ENCODE results near the gene MLF2.

The MLF2 gene

DNA sequence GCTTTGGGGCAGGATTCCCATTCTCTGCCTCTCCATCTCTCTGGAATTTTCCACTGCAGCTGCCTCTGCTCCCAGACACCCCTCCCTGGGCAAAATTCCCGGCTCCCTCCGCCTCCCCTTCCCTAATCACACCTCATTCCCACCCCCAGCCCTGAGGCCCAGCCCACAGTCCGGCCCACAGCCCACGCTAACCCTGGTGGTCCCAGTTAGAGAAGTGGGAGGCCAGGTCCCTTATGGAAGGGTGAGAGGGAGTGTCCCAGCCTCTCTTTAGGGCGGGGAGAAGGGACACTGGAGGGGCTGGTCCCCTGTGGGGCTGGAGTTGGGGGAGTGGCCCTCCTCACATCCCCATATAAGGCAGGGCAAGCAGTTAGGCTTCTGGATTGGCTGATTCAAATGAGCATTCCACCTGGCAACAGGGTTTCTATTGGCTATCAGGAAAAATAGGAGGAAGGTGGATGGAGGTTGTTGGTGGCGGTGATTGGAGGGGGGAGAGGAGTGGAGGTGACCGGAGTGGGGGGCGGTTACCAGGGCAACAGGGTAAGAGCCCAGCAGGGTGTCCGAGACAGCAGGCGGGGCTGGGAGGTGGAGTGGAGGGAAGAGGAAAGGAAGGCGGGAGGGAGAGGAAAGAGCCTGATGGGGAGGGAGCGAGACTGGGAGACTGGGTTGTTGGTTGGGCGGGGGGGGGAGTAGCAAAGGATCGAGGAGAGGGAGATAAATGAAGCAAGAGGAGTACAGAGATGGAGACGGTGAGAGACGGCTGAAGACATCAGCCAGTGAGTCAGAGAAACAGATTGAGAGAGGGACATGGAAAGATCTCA is 11.3 kb upstream of the MLF2 start:
- no peaks in the 10 kb centered on the region for H3K27me3 Mint-ChIP-seq (ENCODE audit: low read depth, poor library complexity)
- H3K9me3 Mint-ChIP-seq = no peaks in the 10 kb centered on the region
- no peaks in the 10 kb centered on the region for H3K36me3 Mint-ChIP-seq (ENCODE audit: low read depth)
- H3K4me1 Mint-ChIP-seq = peaks cover 76% of the 10 kb centered on the region
- no peak for TF ChIP-seq CTCF (IDR thresholded peaks at IDR 0.05)
- peak overlapping the region; percentile 99 for H3K27ac Mint-ChIP-seq
- peak overlapping the region; percentile 82 for H3K4me3 Mint-ChIP-seq
- peak; percentile 94 for DNase-seq

- no peaks in the 10 kb centered on the region for H3K9me3 Mint-ChIP-seq
- no peaks in the 10 kb centered on the region for H3K36me3 Mint-ChIP-seq (ENCODE audit: low read depth)
- peaks cover 76% of the 10 kb centered on the region for H3K4me1 Mint-ChIP-seq
- no peak for TF ChIP-seq CTCF (IDR thresholded peaks at IDR 0.05)
- no peak for DNase-seq
- peaks cover 2% of the 10 kb centered on the region for H3K27me3 Mint-ChIP-seq (ENCODE audit: low read depth, poor library complexity)
- peak overlapping the region; percentile 99 for H3K27ac Mint-ChIP-seq
- peak overlapping the region; percentile 82 for H3K4me3 Mint-ChIP-seq
These were observed 10.4 kb upstream of the MLF2 start for GRCh38 chr12:6763380-6763779.

DNA sequence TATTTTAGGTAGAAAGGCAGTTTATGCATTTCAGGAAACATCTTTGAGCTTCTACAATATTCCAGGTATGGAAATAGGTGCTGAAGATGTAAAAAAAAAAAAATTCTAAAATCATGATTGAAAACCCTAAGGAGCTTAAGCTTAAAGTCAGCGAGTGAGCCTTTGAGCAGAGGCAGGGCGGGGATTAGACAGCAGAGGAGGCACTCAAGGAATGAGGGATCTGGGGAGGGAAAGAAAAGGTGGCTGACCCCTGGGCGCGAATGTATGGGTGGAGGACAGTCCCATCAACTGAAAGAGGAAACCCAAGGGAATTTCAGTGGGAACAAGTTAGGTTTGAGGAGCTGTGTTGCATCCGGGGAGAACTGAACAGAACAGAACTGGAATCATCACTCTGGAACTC is 6.8 kb upstream of the MLF2 start:
- no peak for TF ChIP-seq CTCF (IDR thresholded peaks at IDR 0.05)
- Mint-ChIP-seq H3K27me3 (ENCODE audit: low read depth, poor library complexity) (peaks cover 9% of the 10 kb centered on the region), H3K4me3 (no peak overlapping the region), H3K27ac (peak overlapping the region; percentile 13), H3K9me3 (no peaks in the 10 kb centered on the region), H3K4me1 (peaks cover 81% of the 10 kb centered on the region), H3K36me3 (ENCODE audit: low read depth) (no peaks in the 10 kb centered on the region)
- DNase-seq = no peak

DNA sequence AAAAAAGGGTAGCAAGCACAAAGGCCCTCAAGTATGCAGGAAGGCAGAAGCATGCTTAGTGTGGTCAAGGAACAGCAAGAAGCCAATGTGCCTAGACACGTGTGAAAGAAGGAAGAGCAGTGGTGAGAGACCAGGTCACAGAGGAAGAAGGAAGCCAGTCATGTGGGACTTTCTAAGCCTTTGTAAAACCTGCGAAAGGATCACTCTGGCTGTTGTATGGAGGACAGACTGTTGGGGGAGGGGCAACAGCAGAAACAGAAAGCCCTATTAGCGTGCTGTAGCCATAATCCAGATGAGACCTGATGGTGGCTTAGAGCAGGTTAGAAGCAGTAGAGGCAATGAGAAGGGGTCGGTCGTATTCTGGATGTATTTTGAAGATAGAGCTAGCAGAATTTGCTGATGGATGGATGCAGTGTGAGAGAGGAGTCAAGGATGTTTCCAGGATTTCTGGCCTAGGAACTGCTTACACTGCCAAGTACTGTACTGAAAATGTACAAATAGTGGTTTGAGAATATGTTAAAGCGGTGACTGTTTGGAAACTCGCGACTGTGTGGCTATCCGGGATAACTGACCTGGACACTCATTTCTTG is 5.7 kb upstream of the MLF2 start:
- no peak overlapping the region for H3K4me3 Mint-ChIP-seq
- H3K4me1 Mint-ChIP-seq = peaks cover 81% of the 10 kb centered on the region
- TF ChIP-seq CTCF (IDR thresholded peaks at IDR 0.05) = no peak
- DNase-seq = no peak
- no peaks in the 10 kb centered on the region for H3K36me3 Mint-ChIP-seq (ENCODE audit: low read depth)
- peak overlapping the region; percentile 44 for H3K27ac Mint-ChIP-seq
- H3K27me3 Mint-ChIP-seq (ENCODE audit: low read depth, poor library complexity) = peaks cover 9% of the 10 kb centered on the region
- H3K9me3 Mint-ChIP-seq = no peaks in the 10 kb centered on the region

DNA sequence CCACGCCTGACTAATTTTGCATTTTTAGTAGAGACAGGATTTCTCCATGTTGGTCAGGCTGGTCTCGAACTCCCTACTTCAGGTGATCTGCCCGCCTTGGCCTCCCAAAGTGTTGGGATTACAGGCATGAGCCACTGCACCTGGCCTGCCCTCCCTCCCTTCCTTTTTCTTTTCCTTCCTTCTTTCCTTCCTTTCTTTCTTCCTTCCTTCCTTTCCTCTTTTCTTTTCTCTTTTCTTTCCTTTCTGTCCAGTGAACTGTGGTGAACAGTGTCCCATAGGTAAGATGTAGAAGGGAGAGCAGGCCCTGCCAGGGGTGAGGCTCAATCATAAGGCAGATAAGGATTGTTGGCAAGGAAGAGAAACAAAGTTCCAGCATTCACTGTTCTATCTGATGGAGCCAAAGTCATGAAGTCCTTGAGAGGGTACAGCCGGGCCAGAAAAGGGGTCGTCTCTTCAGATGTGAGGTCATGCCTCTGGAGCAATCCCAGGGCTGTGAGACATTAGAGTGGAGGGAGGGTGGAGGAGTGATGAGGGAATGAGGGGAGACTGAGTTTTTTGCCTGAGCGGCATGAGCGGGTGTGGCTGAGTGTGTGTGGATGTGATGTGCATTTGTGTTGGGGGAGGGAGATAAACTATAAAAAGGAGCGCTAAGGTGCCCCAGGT is 4.2 kb upstream of the MLF2 start:
- peaks cover 12% of the 10 kb centered on the region for H3K27me3 Mint-ChIP-seq (ENCODE audit: low read depth, poor library complexity)
- peaks cover 73% of the 10 kb centered on the region for H3K4me1 Mint-ChIP-seq
- no peaks in the 10 kb centered on the region for H3K9me3 Mint-ChIP-seq
- peak overlapping the region; percentile 8 for H3K27ac Mint-ChIP-seq
- DNase-seq = no peak
- no peak for TF ChIP-seq CTCF (IDR thresholded peaks at IDR 0.05)
- no peaks in the 10 kb centered on the region for H3K36me3 Mint-ChIP-seq (ENCODE audit: low read depth)
- no peak overlapping the region for H3K4me3 Mint-ChIP-seq
